HEK293 (cell line): ENCODE data around the gene ADGRL1.

Source experiments
- GLI2 ChIP-seq: fragments of 450-650 bp; formaldehyde crosslinking; IDR thresholded peaks from 2 replicates; pipeline ENCODE4; 2017; ENCODE audit warnings: missing biosample characterization, missing genetic modification characterization, low read depth, borderline replicate concordance
- KLF7 ChIP-seq: fragments of 450-650 bp; formaldehyde crosslinking; IDR thresholded peaks from 2 replicates; pipeline ENCODE4 v1.5.1; 2016; ENCODE audit warnings: missing biosample characterization, missing genetic modification characterization, borderline replicate concordance
- RBAK ChIP-seq: fragments of 450-650 bp; formaldehyde crosslinking; IDR thresholded peaks from 2 replicates; pipeline ENCODE4 v1.5.1; 2016; ENCODE audit warnings: missing biosample characterization, missing genetic modification characterization
- ZBTB17 ChIP-seq: fragments of 450-650 bp; formaldehyde crosslinking; IDR thresholded peaks from 2 replicates; pipeline ENCODE4 v1.5.1; 2016; ENCODE audit warnings: missing biosample characterization, missing genetic modification characterization
- ZFP41 ChIP-seq: fragments of 450-650 bp; formaldehyde crosslinking; IDR thresholded peaks from 2 replicates; pipeline ENCODE4 v1.5.1; 2016; ENCODE audit warnings: missing biosample characterization, missing genetic modification characterization, borderline replicate concordance
- ZNF121 ChIP-seq: fragments of 450-650 bp; formaldehyde crosslinking; IDR thresholded peaks from 2 replicates; pipeline ENCODE4 v1.5.1; 2016; ENCODE audit warnings: missing biosample characterization, missing genetic modification characterization
- ZNF138 ChIP-seq: fragments of 450-650 bp; formaldehyde crosslinking; IDR thresholded peaks from 2 replicates; pipeline ENCODE4 v1.5.1; 2016; ENCODE audit warnings: missing biosample characterization, missing genetic modification characterization, borderline replicate concordance
- ZNF202 ChIP-seq: fragments of 450-650 bp; formaldehyde crosslinking; IDR thresholded peaks from 2 replicates; pipeline ENCODE4 v1.5.1; 2016; ENCODE audit warnings: missing biosample characterization, missing genetic modification characterization, borderline replicate concordance
- ZNF24 ChIP-seq: fragments of 450-650 bp; formaldehyde crosslinking; IDR thresholded peaks from 2 replicates; pipeline ENCODE4 v1.5.1; 2016; ENCODE audit warnings: missing biosample characterization, missing genetic modification characterization
- ZNF341 ChIP-seq: fragments of 450-650 bp; formaldehyde crosslinking; IDR thresholded peaks from 2 replicates; pipeline ENCODE4; 2016; ENCODE audit warnings: low read depth, missing biosample characterization, missing genetic modification characterization
- ZNF404 ChIP-seq: fragments of 450-650 bp; formaldehyde crosslinking; IDR thresholded peaks from 2 replicates; pipeline ENCODE4 v1.5.1; 2017; ENCODE audit warnings: missing biosample characterization, missing genetic modification characterization
- ZNF473 ChIP-seq: fragments of 450-650 bp; formaldehyde crosslinking; IDR thresholded peaks from 2 replicates; pipeline ENCODE4 v1.5.1; 2017; ENCODE audit warnings: missing biosample characterization, missing genetic modification characterization
- ZNF510 ChIP-seq: fragments of 450-650 bp; formaldehyde crosslinking; IDR thresholded peaks from 2 replicates; pipeline ENCODE4 v1.5.1; 2018; ENCODE audit warnings: mild to moderate bottlenecking, missing genetic modification characterization, missing biosample characterization; ENCODE audit not compliant: insufficient replicate concordance
- ZNF521 ChIP-seq: fragments of 450-650 bp; formaldehyde crosslinking; IDR thresholded peaks from 2 replicates; pipeline ENCODE4 v1.5.1; 2017; ENCODE audit warnings: missing biosample characterization, mild to moderate bottlenecking, missing genetic modification characterization
- ZNF585B ChIP-seq: fragments of 450-650 bp; formaldehyde crosslinking; IDR thresholded peaks from 2 replicates; pipeline ENCODE4 v1.5.1; 2016; ENCODE audit warnings: missing biosample characterization, missing genetic modification characterization
- ZNF610 ChIP-seq: fragments of 450-650 bp; formaldehyde crosslinking; IDR thresholded peaks from 2 replicates; pipeline ENCODE4 v1.5.1; 2016; ENCODE audit warnings: missing biosample characterization, missing genetic modification characterization, borderline replicate concordance
- ZNF654 ChIP-seq: fragments of 450-650 bp; formaldehyde crosslinking; IDR thresholded peaks from 2 replicates; pipeline ENCODE4 v1.5.1; 2016; ENCODE audit warnings: low read depth, missing biosample characterization, missing genetic modification characterization
- ZNF677 ChIP-seq: fragments of 450-650 bp; IDR thresholded peaks from 2 replicates; pipeline ENCODE4 v1.5.0; 2018; ENCODE audit warnings: missing biosample characterization, mild to moderate bottlenecking, missing genetic modification characterization, moderate library complexity
- ZNF701 ChIP-seq: fragments of 450-650 bp; formaldehyde crosslinking; IDR thresholded peaks from 2 replicates; pipeline ENCODE4 v1.5.1; 2016; ENCODE audit warnings: missing biosample characterization, missing genetic modification characterization
- ZNF843 ChIP-seq: fragments of 450-650 bp; formaldehyde crosslinking; IDR thresholded peaks from 2 replicates; pipeline ENCODE4 v1.5.1; 2016; ENCODE audit warnings: missing biosample characterization, missing genetic modification characterization
- ZSCAN16 ChIP-seq: fragments of 450-650 bp; formaldehyde crosslinking; IDR thresholded peaks from 2 replicates; pipeline ENCODE4 v1.5.1; 2016; ENCODE audit warnings: missing biosample characterization, missing genetic modification characterization
- ZXDB ChIP-seq: fragments of 450-650 bp; formaldehyde crosslinking; IDR thresholded peaks from 2 replicates; pipeline ENCODE4 v1.5.1; 2016; ENCODE audit warnings: missing biosample characterization, missing genetic modification characterization
- TF ChIP-seq, protein P1 (sequence below): fragments of 450-650 bp; formaldehyde crosslinking; IDR thresholded peaks from 2 replicates; pipeline ENCODE4 v1.5.1; 2017; ENCODE audit warnings: missing biosample characterization, missing genetic modification characterization
- TF ChIP-seq, protein P2 (sequence below): IDR thresholded peaks from 2 replicates; pipeline ENCODE4 v1.6.1; 2011; ENCODE audit warnings: mild to moderate bottlenecking, low read depth, low read length, borderline replicate concordance
- TF ChIP-seq, protein P3 (sequence below): fragments of 450-650 bp; formaldehyde crosslinking; IDR thresholded peaks from 2 replicates; pipeline ENCODE4 v1.5.1; 2016; ENCODE audit warnings: missing biosample characterization, missing genetic modification characterization, borderline replicate concordance
- TF ChIP-seq, protein P4 (sequence below): fragments of 450-650 bp; formaldehyde crosslinking; IDR thresholded peaks from 2 replicates; pipeline ENCODE4 v1.5.0; 2017; ENCODE audit warnings: missing biosample characterization, missing genetic modification characterization, borderline replicate concordance
- TF ChIP-seq, protein P5 (sequence below): fragments of 450-650 bp; IDR thresholded peaks from 2 replicates; pipeline ENCODE4 v1.5.1; 2018; ENCODE audit warnings: missing biosample characterization, mild to moderate bottlenecking, missing genetic modification characterization
- TF ChIP-seq, protein P6 (sequence below): fragments of 450-650 bp; formaldehyde crosslinking; IDR thresholded peaks from 2 replicates; pipeline ENCODE4 v1.5.1; 2017; ENCODE audit warnings: missing biosample characterization, missing genetic modification characterization
- TF ChIP-seq, protein P7 (sequence below): fragments of 450-650 bp; formaldehyde crosslinking; IDR thresholded peaks from 2 replicates; pipeline ENCODE4 v1.5.1; 2016; ENCODE audit warnings: missing biosample characterization, missing genetic modification characterization

The ADGRL1 gene

DNA sequence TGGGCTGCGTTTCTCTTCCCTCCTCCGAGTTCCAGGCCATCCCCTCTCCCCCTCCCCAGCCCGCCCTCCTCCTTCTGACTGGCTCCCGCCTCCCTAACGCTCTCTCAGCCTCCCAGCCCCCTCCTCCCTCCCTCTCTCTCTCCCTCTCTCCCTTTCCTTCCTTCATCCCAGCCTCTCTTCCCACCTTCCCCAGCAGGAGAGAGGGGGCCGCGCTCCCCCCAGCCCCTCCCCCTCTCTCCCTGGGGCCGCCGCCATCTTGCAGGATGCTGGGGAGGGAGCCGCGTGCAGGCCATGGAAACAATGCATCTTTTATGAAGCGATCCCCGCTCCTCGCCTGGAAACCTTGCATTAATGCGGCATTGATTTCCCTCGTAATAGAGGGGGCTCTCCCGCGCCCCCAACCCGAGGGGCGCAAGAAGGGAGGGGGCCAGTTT lies 42.6 kb upstream of the ADGRL1 start (continued):
- TF ChIP-seq, protein P1, sequence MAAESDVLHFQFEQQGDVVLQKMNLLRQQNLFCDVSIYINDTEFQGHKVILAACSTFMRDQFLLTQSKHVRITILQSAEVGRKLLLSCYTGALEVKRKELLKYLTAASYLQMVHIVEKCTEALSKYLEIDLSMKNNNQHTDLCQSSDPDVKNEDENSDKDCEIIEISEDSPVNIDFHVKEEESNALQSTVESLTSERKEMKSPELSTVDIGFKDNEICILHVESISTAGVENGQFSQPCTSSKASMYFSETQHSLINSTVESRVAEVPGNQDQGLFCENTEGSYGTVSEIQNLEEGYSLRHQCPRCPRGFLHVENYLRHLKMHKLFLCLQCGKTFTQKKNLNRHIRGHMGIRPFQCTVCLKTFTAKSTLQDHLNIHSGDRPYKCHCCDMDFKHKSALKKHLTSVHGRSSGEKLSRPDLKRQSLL (tag by site-specific recombination) = peak; percentile 57; the same call in 1 of the 2 replicates
- TF ChIP-seq ZNF121 (tag by site-specific recombination) (no peak), ZNF24 (tag by site-specific recombination) (no peak), ZNF473 (tag by site-specific recombination) (no peak), ZNF341 (tag by site-specific recombination) (no peak), KLF7 (tag by site-specific recombination) (no peak), GLI2 (no peak), ZNF585B (no peak), ZFP41 (no peak), ZSCAN16 (no peak), ZNF521 (tag by site-specific recombination) (no peak), ZXDB (tag by site-specific recombination) (0 out of 2 replicates have a peak, but pooled peaks have one; percentile 29), ZBTB17 (tag by site-specific recombination) (no peak), ZNF677 (tag by site-specific recombination) (no peak), ZNF138 (tag by site-specific recombination) (no peak), ZNF404 (tag by site-specific recombination) (no peak), ZNF202 (no peak), ZNF843 (tag by site-specific recombination) (no peak), ZNF510 (tag by site-specific recombination) (no peak), RBAK (tag by site-specific recombination) (no peak), ZNF701 (tag by site-specific recombination) (0 out of 2 replicates have a peak, but pooled peaks have one; percentile 38), ZNF610 (tag by site-specific recombination) (no peak), ZNF654 (tag by site-specific recombination) (no peak)
- TF ChIP-seq, protein P2, sequence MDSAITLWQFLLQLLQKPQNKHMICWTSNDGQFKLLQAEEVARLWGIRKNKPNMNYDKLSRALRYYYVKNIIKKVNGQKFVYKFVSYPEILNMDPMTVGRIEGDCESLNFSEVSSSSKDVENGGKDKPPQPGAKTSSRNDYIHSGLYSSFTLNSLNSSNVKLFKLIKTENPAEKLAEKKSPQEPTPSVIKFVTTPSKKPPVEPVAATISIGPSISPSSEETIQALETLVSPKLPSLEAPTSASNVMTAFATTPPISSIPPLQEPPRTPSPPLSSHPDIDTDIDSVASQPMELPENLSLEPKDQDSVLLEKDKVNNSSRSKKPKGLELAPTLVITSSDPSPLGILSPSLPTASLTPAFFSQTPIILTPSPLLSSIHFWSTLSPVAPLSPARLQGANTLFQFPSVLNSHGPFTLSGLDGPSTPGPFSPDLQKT = no peak
- TF ChIP-seq, protein P3, sequence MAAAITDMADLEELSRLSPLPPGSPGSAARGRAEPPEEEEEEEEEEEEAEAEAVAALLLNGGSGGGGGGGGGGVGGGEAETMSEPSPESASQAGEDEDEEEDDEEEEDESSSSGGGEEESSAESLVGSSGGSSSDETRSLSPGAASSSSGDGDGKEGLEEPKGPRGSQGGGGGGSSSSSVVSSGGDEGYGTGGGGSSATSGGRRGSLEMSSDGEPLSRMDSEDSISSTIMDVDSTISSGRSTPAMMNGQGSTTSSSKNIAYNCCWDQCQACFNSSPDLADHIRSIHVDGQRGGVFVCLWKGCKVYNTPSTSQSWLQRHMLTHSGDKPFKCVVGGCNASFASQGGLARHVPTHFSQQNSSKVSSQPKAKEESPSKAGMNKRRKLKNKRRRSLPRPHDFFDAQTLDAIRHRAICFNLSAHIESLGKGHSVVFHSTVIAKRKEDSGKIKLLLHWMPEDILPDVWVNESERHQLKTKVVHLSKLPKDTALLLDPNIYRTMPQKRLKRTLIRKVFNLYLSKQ (tag by site-specific recombination) = no peak
- TF ChIP-seq, protein P4, sequence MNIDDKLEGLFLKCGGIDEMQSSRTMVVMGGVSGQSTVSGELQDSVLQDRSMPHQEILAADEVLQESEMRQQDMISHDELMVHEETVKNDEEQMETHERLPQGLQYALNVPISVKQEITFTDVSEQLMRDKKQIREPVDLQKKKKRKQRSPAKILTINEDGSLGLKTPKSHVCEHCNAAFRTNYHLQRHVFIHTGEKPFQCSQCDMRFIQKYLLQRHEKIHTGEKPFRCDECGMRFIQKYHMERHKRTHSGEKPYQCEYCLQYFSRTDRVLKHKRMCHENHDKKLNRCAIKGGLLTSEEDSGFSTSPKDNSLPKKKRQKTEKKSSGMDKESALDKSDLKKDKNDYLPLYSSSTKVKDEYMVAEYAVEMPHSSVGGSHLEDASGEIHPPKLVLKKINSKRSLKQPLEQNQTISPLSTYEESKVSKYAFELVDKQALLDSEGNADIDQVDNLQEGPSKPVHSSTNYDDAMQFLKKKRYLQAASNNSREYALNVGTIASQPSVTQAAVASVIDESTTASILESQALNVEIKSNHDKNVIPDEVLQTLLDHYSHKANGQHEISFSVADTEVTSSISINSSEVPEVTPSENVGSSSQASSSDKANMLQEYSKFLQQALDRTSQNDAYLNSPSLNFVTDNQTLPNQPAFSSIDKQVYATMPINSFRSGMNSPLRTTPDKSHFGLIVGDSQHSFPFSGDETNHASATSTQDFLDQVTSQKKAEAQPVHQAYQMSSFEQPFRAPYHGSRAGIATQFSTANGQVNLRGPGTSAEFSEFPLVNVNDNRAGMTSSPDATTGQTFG (tag by site-specific recombination) = no peak
- TF ChIP-seq, protein P5, sequence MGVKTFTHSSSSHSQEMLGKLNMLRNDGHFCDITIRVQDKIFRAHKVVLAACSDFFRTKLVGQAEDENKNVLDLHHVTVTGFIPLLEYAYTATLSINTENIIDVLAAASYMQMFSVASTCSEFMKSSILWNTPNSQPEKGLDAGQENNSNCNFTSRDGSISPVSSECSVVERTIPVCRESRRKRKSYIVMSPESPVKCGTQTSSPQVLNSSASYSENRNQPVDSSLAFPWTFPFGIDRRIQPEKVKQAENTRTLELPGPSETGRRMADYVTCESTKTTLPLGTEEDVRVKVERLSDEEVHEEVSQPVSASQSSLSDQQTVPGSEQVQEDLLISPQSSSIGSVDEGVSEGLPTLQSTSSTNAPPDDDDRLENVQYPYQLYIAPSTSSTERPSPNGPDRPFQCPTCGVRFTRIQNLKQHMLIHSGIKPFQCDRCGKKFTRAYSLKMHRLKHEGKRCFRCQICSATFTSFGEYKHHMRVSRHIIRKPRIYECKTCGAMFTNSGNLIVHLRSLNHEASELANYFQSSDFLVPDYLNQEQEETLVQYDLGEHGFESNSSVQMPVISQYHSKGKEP (tag by site-specific recombination) = no peak
- TF ChIP-seq, protein P6, sequence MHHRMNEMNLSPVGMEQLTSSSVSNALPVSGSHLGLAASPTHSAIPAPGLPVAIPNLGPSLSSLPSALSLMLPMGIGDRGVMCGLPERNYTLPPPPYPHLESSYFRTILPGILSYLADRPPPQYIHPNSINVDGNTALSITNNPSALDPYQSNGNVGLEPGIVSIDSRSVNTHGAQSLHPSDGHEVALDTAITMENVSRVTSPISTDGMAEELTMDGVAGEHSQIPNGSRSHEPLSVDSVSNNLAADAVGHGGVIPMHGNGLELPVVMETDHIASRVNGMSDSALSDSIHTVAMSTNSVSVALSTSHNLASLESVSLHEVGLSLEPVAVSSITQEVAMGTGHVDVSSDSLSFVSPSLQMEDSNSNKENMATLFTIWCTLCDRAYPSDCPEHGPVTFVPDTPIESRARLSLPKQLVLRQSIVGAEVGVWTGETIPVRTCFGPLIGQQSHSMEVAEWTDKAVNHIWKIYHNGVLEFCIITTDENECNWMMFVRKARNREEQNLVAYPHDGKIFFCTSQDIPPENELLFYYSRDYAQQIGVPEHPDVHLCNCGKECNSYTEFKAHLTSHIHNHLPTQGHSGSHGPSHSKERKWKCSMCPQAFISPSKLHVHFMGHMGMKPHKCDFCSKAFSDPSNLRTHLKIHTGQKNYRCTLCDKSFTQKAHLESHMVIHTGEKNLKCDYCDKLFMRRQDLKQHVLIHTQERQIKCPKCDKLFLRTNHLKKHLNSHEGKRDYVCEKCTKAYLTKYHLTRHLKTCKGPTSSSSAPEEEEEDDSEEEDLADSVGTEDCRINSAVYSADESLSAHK = peak; percentile 30; the same call in 1 of the 2 replicates
- TF ChIP-seq, protein P7, sequence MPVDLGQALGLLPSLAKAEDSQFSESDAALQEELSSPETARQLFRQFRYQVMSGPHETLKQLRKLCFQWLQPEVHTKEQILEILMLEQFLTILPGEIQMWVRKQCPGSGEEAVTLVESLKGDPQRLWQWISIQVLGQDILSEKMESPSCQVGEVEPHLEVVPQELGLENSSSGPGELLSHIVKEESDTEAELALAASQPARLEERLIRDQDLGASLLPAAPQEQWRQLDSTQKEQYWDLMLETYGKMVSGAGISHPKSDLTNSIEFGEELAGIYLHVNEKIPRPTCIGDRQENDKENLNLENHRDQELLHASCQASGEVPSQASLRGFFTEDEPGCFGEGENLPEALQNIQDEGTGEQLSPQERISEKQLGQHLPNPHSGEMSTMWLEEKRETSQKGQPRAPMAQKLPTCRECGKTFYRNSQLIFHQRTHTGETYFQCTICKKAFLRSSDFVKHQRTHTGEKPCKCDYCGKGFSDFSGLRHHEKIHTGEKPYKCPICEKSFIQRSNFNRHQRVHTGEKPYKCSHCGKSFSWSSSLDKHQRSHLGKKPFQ (tag by site-specific recombination) = peak; percentile 56
